ENCODE measurements around the gene DNLZ. TPM values are rescaled to one million over a fixed set of nuclear protein-coding genes. Genes with fewer than 3 reads are reported as not detected.

DNLZ gene
- total and polyA plus RNA-seq, 8 donors, result 10.1 to 26.8 (median 15.1) TPM

DNA sequence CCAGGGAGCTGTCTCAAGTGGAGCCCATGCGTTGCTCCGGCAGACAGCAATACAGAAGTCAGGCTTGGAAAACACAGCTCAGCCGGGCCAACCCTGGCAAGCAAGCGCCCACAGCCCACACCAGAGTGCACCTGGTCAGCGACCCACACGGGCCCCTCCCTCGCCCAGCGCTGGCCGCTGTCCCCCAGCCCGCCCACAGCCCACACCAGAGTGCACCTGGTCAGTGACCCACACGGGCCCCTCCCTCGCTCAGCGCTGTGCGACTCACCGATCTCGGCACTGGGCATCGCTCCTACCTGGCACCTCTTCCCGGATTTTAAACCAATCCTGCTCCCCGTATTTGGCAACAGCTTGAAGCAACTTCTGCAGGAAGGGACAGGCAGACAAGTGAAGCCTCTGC, 23.7 kb upstream of the DNLZ start:
- no peak for ATAC-seq
- intact Hi-C loops (cut with DNase I), result no loop called here

DNA sequence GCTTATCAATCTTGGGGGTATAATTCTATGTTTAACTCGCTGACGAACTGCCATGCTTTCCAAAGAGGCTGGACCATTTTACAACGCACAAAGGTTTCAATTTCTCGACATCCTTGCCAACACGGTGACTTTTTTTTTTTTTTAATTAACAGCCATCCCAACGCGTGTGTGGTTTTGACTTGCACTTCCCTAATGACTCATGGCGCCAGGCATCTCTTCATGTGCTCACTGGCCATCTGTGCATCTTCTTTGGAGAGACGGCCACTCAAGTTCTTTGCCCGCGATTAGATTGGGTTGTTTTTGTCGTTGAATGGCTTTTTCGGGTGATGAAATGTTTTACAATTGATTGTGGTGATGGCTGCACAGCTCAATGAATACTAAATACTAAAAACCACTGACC, 22.5 kb upstream of the DNLZ start:
- Histone ChIP-seq H3K4me3 (no peak overlapping the region), H3K27ac (no peak overlapping the region), H3K9me3 (no peaks in the 10 kb centered on the region), H3K36me3 (peaks cover 0 to 52% (median 4%) of the 10 kb centered on the region in 3 donors), H3K4me1 (no peaks in the 10 kb centered on the region), H3K27me3 (no peaks in the 10 kb centered on the region)
- TF ChIP-seq, protein P1, sequence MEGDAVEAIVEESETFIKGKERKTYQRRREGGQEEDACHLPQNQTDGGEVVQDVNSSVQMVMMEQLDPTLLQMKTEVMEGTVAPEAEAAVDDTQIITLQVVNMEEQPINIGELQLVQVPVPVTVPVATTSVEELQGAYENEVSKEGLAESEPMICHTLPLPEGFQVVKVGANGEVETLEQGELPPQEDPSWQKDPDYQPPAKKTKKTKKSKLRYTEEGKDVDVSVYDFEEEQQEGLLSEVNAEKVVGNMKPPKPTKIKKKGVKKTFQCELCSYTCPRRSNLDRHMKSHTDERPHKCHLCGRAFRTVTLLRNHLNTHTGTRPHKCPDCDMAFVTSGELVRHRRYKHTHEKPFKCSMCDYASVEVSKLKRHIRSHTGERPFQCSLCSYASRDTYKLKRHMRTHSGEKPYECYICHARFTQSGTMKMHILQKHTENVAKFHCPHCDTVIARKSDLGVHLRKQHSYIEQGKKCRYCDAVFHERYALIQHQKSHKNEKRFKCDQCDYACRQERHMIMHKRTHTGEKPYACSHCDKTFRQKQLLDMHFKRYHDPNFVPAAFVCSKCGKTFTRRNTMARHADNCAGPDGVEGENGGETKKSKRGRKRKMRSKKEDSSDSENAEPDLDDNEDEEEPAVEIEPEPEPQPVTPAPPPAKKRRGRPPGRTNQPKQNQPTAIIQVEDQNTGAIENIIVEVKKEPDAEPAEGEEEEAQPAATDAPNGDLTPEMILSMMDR (IDR thresholded peaks at IDR 0.05), result no peak
- DNase-seq (no peak), FAIRE-seq (no peak), ATAC-seq (no peak)
- 89 to 90% methylated on average over 13 of the region's 13 CpGs for WGBS, 2 donors
- intact Hi-C loops (cut with DNase I), result no loop called here

More for the DNA sequence above, 23.7 kb upstream of the DNLZ start:
- no peak overlapping the region for H3K27ac ChIP-seq
- TF ChIP-seq, protein P1 (IDR thresholded peaks at IDR 0.05), result no peak
- H3K27me3 ChIP-seq, result no peaks in the 10 kb centered on the region
- WGBS, 2 donors, result 96 to 97% methylated on average over 19 of the region's 19 CpGs
- no peaks in the 10 kb centered on the region for H3K4me1 ChIP-seq
- DNase-seq, result no peak
- FAIRE-seq, result no peak
- no peak overlapping the region for H3K4me3 ChIP-seq
- H3K9me3 ChIP-seq, result no peaks in the 10 kb centered on the region
- peaks cover 0 to 49% (median 9%) of the 10 kb centered on the region in 3 donors for H3K36me3 ChIP-seq

DNA sequence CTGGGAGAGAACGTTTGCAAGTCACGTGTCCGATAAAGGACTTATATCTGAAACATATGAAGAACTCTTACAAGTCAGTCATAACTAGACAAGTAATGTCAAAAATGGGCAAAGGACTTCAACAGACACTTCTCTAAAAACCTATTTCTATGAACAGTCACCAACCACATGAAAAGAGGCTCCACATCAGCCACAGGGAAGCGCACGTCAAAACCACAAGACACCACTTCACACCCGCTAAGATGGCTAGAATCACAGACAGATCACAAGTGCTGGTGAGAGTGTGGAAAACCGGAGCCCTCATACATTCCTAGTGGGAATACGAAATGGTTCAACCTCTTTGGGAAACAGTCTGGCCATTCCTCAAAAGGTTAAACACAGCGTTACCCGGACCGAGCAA, 21.5 kb upstream of the DNLZ start:
- DNase-seq (no peak), ATAC-seq (no peak), FAIRE-seq (no peak)
- no peaks in the 10 kb centered on the region for H3K27me3 ChIP-seq
- H3K27ac ChIP-seq, result no peak overlapping the region
- peaks cover 0 to 60% (median 4%) of the 10 kb centered on the region in 3 donors for H3K36me3 ChIP-seq
- intact Hi-C loops (cut with DNase I), result no loop called here
- no peaks in the 10 kb centered on the region for H3K4me1 ChIP-seq
- H3K9me3 ChIP-seq, result no peaks in the 10 kb centered on the region
- H3K4me3 ChIP-seq, result no peak overlapping the region
- 92 to 95% methylated on average over 11 of the region's 11 CpGs for WGBS, 2 donors
- TF ChIP-seq, protein P1 (IDR thresholded peaks at IDR 0.05), result no peak

DNA sequence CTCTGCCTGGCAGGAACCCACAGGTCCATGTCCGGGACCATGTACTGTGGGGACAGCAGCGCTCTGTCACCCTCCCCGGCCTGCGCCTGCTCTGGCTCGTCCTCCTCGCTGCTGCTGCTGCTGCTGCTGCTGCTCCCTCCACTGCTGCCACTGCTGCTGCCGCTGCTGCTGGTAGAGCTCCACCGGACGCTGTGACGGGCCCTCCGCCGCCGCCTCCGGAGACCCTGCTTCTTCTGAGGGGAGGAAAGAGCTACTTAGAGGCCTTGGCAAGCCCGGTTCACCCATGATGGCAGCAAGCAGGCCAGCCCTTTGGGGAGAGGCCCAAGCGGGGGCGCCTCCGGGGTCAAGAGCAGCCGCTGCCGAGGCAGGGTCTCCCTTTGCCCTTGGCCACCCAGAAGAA, 19.9 kb upstream of the DNLZ start:
- intact Hi-C loops (cut with DNase I), result no loop called here
- no peak overlapping the region for H3K27ac ChIP-seq
- H3K4me1 ChIP-seq, result no peaks in the 10 kb centered on the region
- DNase-seq (no peak), FAIRE-seq (no peak), ATAC-seq (no peak)
- TF ChIP-seq, protein P1 (IDR thresholded peaks at IDR 0.05), result no peak
- no peaks in the 10 kb centered on the region for H3K27me3 ChIP-seq
- no peaks in the 10 kb centered on the region for H3K9me3 ChIP-seq
- WGBS, 2 donors, result 96 to 98% methylated on average over 18 to 20 of the region's 20 CpGs
- peaks cover 0 to 55% (median 4%) of the 10 kb centered on the region in 3 donors for H3K36me3 ChIP-seq
- no peak overlapping the region for H3K4me3 ChIP-seq

DNA sequence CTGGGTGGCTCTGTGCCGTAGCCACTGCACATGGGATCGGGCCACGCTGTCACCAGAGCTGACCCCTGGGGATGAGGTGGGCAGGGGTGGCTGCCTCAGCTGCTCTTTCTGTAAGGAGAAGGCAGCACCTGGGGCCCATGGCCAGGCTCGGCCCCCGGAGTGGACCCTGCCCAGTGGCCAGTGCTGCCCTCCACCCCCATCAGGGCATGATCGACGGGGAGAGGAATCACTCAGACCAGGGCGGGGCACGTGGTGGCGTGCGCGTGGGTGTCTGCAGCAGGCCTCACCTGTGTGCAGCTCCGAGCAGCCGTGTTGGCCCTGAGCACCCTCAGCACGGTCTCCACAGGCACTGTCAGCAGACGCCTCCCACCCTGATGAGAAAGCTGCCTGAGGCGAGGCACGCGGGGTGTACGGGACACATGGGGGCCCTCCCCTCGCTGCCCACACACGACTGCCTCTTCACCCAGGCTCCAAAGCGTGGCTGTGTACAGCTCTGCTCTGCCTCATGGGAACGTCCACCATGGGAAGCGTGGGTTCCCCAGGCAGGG, 18.5 kb upstream of the DNLZ start:
- 91 to 92% methylated on average over 25 of the region's 25 CpGs for WGBS, 2 donors
- Histone ChIP-seq H3K4me3 (no peak overlapping the region), H3K9me3 (no peaks in the 10 kb centered on the region), H3K27ac (no peak overlapping the region), H3K36me3 (peaks cover 0 to 41% (median 4%) of the 10 kb centered on the region in 3 donors), H3K4me1 (no peaks in the 10 kb centered on the region), H3K27me3 (no peaks in the 10 kb centered on the region)
- peak in 1 of 6 donors; percentile 23 for DNase-seq
- intact Hi-C loops (cut with DNase I), result no loop called here
- FAIRE-seq, result no peak
- ATAC-seq, result no peak
- TF ChIP-seq, protein P1 (IDR thresholded peaks at IDR 0.05), result no peak

Measured in pancreas (tissue), 10 donors.